Hepatocyte (in vitro differentiated cells): ENCODE data around the gene MBP.
"Not testable (repeated sequence)": the region's sequence is repeated elsewhere in the genome, so short reads cannot be mapped to it uniquely, and the experiment has no call there.

Experiments used
- CTCF ChIP-seq: fragments of 200-600 bp; sonication (generic); IDR thresholded peaks from 2 replicates; pipeline ENCODE4 v1.5.1; 2016; ENCODE audit warnings: antibody characterized with exemption, mild to moderate bottlenecking; ENCODE audit not compliant: poor library complexity
- EZH2 ChIP-seq: fragments of 200-600 bp; sonication (generic); IDR thresholded peaks from 2 replicates; pipeline ENCODE4 v1.6.1; 2016; ENCODE audit warnings: antibody characterized with exemption, mild to moderate bottlenecking, borderline replicate concordance

GRCh38 chr18:76965555-76966151 is 166.9 kb downstream of the MBP start:
- not testable (repeated sequence) for TF ChIP-seq CTCF, EZH2
